COLO668 (cell line): Measurements from ENCODE around the gene KDM3A.
A peak's percentile ranks its signal among the peaks of the same experiment; 100 is the strongest.
"Not testable (repeated sequence)": the region's sequence is repeated elsewhere in the genome, so short reads cannot be mapped to it uniquely, and the experiment has no call there.

Experiments
- DNase-seq: peaks from one replicate; lab custom pipeline; 2025; ENCODE audit not compliant: unreplicated experiment; lab: John Stamatoyannopoulos, UW

Gene KDM3A

GRCh38 chr2:86471637-86472036 lies 30.5 kb downstream of the KDM3A start:
- no peak for DNase-seq

- no peak for DNase-seq
These were observed 34.9 kb downstream of the KDM3A start for GRCh38 chr2:86476092-86476491.

GRCh38 chr2:86476918-86477317 lies 35.7 kb downstream of the KDM3A start:
- DNase-seq, result no peak

GRCh38 chr2:86477349-86477748 lies 36.2 kb downstream of the KDM3A start:
- DNase-seq, result no peak

- DNase-seq, result no peak
These were observed 38.9 kb downstream of the KDM3A start for GRCh38 chr2:86480105-86480504.

GRCh38 chr2:86482034-86482433 lies 40.9 kb downstream of the KDM3A start:
- DNase-seq, result no peak

GRCh38 chr2:86484385-86484784 lies 43.2 kb downstream of the KDM3A start:
- no peak for DNase-seq

GRCh38 chr2:86485103-86485502 lies 43.9 kb downstream of the KDM3A start:
- no peak for DNase-seq

- no peak for DNase-seq
These were observed 44.6 kb downstream of the KDM3A start for GRCh38 chr2:86485802-86486201.

- DNase-seq, result no peak
These were observed 45.9 kb downstream of the KDM3A start for GRCh38 chr2:86487062-86487461.

- no peak for DNase-seq
These were observed 47.5 kb downstream of the KDM3A start for GRCh38 chr2:86488561-86489250.

- DNase-seq, result no peak
These were observed 48.4 kb downstream of the KDM3A start for GRCh38 chr2:86489542-86489941.

GRCh38 chr2:86490245-86490644 lies 49.1 kb downstream of the KDM3A start:
- DNase-seq, result no peak

- DNase-seq, result no peak
These were observed 49.9 kb downstream of the KDM3A start for GRCh38 chr2:86491088-86491487.

GRCh38 chr2:86492048-86492453 lies 50.9 kb downstream of the KDM3A start:
- DNase-seq, result peak; percentile 32

GRCh38 chr2:86496391-86496790 lies 55.2 kb downstream of the KDM3A start:
- not testable (repeated sequence) for DNase-seq

- DNase-seq, result no peak
These were observed 57.5 kb downstream of the KDM3A start for GRCh38 chr2:86498468-86499260.

- no peak for DNase-seq
These were observed 58.2 kb downstream of the KDM3A start for GRCh38 chr2:86499326-86499725.

- DNase-seq, result no peak
These were observed 59.3 kb downstream of the KDM3A start for GRCh38 chr2:86500325-86501083.

GRCh38 chr2:86507600-86507999 lies 66.4 kb downstream of the KDM3A start:
- DNase-seq, result no peak

GRCh38 chr2:86510436-86510933 lies 69.3 kb downstream of the KDM3A start:
- no peak for DNase-seq

- no peak for DNase-seq
These were observed 70.9 kb downstream of the KDM3A start for GRCh38 chr2:86512034-86512433.
